HG03575 (cell line): ENCODE data around the gene ITGA3.

Experiments
- ATAC-seq: cut with Tn5 transposase; IDR thresholded peaks from one replicate; pipeline ENCODE4 v1.9.1; 2021; ENCODE audit not compliant: unreplicated experiment, insufficient number of reproducible peaks, low FRiP score; ENCODE audit errors: extremely low read depth

Gene ITGA3

DNA sequence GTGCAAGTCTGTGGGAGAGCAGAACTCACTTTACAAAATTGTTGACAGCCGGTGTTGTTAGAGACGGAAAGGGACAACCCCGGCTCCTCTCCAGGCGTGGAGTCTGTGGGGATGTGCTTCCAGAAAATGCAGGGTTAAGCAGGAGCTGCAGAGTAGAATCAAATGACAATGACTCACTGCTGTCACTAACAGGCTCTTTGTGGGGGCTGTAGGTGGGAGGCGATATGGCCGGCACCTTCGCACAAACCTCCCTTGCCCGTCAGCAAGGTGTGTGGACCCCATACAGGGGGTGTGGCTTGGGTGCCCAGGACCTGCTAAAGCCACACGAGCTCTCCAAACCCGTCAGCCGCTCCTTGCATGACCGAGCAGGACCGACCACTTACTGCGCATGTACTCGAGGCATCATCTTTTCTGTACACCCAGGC, 45.0 kb downstream of the ITGA3 start:
- no peak for ATAC-seq

DNA sequence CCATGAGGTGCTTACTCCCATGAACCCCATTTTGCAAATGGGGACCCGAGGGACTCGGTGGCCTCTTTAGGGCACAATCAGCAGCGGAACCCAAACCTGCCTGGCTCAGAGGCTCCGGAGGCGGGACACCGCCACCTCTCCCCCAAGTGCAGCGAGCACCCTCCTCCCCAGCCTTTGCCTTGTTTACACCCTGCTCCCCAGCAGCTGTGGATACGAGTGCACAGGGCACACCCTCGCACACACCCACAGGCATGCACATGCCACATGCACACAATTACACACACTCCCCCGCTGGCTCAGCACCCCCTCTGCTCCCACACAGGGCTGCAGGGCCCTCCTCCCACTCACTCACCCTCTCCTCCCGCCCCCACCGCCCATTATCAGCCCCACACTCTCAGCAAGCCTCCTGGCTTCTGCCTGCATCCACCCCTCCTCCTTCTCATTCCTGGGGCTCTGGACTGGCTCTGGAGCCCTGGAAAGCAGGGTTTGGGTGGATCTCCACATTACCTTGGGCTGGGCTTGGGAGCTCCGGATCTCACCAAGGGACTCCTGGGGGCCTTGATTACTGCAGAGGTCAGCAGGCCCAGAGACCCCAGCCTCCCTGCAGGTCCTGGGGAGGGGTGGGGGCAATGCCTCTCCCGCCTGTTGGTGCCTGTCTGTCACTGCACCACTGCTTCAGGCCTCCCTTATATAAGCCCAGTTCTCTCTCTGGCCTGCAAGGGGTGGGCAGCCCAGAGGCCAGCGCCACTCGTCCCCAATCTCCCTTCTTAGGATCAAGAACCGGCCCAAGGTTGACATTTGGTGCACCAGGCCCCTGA, 45.6 kb downstream of the ITGA3 start:
- ATAC-seq = no peak

DNA sequence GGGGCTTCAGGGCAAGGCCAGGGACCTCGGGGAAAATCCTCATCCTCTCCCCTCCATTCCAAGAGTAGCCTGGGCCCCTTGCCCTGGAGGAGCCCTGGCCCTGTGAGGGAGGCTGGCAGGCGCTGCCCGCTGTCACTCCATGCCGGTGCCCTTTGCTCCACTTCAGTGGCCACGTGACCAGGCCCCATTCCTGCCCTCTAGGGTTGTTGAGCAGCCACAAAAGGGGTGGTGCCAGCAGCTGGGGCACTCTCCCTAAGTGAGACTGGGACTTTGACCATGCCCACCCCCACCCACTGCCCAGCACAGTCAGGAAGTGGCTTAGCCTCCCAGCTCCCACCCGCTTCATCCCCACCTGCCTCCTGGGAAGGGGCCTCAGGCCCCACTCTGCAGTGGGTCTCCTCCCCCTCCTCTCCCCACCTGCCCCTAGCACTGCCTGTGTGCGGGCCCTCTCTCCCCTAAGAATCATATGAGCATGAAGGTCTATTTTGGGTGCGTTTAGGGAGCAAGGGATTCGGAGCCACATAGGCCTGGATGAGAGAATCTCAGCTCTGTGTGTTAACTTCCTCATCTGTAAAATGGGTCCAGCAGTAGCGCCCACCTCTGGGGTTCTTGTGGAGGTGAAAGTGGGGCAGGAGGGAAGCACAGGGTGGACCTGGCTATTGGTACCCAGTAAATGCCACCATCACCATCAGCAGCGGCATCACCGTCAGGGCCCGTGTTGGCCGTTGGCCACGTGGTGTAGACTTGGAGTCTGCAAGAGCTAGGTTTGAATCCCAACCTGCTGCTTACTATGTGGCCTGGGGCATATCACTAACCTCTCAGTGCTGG, 46.5 kb downstream of the ITGA3 start:
- ATAC-seq = no peak

DNA sequence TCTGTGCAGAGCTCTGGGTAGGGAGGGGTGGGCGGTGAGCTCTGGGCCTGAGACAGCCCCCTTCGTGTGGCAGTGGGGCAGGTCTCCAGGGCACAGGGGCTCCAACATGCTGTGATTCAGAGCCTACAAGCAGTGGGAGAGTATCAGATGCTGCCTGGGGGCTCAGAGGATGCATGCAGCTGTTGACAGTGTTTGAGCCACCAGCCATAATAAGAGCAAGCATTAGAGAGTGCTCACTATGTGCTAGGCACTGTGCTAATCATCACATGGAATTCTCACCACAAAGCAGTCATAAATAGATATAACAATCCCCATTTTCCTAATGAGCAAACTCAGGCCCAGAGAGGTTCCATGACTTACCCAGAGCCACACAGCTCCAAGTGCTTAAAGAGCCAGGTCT, 47.3 kb downstream of the ITGA3 start:
- no peak for ATAC-seq

DNA sequence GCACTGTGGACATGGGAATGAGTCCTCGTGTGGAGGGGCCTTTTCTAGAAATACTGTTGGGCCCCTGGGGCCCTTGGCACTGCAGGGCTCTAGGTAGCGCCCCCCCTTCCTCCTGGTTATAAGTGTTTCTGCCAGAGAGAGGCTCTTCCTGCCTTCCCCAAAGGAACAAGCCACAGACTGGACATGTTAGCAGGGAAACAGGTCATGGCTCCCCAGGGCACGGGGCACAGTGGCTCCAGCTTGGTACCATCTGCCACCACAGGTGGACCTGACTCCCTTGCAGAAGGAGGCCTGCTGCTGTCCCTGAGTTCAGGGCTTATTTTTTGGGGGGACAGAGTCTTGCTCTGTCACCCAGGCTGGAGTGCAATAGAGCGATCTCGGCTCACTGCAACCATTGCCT, 48.0 kb downstream of the ITGA3 start:
- no peak for ATAC-seq

DNA sequence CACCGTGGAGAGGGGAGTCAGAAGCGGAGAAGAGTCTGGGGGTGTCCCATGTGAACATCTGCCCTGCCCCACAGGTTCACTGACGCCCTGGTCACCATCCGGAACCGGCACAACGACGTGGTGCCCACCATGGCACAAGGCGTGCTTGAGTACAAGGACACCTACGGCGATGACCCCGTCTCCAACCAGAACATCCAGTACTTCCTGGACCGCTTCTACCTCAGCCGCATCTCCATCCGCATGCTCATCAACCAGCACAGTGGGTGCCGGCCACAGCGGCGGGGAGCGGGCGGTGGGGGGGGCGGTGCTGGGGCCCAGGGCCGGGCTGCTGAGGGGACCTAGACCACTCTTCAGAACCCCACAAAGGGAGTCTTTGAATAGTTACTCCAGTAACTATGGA, 49.9 kb downstream of the ITGA3 start:
- no peak for ATAC-seq

- no peak for ATAC-seq
Observed at GRCh38 chr17:50106393-50107131, 50.7 kb downstream of the ITGA3 start.

GRCh38 chr17:50107790-50108414, 52.0 kb downstream of the ITGA3 start:
- no peak for ATAC-seq

- ATAC-seq = no peak
Observed at GRCh38 chr17:50108556-50108955, 52.6 kb downstream of the ITGA3 start.

DNA sequence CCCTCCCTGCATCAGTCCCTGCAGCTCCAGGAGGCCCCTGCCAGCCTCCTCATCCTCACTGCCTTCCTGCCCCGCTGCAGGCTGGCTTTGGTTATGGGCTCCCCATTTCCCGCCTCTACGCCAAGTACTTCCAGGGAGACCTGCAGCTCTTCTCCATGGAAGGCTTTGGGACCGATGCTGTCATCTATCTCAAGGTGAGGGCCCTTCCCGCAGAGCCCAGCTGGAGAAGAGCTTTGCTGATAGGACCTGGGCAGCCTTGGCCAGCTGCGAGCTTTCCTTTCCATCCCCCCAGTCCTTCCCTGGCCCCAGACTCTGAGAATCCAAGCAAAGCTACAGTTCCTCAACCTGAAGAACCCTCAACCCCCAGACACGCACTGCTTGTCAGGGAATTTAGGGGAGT, 53.3 kb downstream of the ITGA3 start:
- no peak for ATAC-seq

- ATAC-seq = no peak
Observed at GRCh38 chr17:50109785-50110184, 53.9 kb downstream of the ITGA3 start.

GRCh38 chr17:50110591-50111349, 54.9 kb downstream of the ITGA3 start:
- ATAC-seq = no peak

GRCh38 chr17:50111673-50112655, 56.1 kb downstream of the ITGA3 start:
- ATAC-seq = no peak

DNA sequence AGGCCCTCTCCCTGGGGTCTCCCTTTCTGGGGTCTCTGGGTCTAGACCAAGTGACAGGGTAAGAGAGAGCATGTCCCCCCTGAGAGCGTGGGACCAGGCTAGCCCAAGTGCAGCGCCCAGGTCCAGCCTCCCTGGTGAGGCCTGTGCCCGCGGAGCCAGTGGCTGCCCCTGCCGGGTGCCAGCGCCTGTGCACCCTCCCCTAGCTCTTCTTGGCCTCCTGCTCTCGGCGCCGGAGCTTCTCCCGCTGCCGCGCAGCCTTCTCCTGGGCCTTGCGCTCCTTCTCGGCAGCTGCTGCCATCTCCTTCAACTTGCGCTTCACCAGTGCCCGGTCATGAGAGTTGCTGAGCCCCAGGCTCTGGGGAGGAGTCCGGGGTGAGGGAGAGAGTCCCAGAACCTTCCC, 56.8 kb downstream of the ITGA3 start:
- ATAC-seq = no peak

DNA sequence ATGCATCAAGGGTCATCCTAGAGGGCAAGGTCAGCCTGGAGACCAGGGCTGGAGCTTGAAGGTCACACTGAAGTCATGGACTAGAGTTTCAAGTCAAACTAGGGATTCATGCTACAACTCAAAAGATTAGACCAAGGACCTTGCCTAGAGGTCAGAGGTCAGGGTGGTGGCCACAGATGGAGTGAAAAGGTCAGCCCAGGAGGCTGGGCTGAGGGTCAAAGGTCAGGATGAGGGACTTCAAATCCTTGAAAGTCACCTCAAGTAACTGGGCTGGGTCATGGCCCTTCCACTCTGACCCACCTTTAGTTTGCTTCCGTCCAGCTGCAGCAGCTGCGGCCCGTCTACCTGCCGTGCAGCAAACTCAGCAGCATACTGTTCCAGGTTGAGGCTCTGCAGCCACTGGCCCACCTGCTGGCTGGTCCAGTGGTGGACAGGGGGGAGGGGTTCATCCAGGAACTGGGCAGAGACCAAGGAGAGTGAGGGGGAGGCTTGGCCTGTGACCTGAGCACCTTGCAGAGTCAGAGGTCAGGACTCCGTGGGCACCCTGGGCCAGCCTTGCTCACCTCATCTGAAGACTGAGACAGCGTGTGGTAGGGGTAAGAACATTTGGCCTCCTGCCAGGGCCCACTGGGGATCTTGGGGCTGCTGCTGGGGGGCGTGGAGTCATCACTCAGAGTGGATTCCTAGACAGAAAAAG, 57.9 kb downstream of the ITGA3 start:
- ATAC-seq = no peak

DNA sequence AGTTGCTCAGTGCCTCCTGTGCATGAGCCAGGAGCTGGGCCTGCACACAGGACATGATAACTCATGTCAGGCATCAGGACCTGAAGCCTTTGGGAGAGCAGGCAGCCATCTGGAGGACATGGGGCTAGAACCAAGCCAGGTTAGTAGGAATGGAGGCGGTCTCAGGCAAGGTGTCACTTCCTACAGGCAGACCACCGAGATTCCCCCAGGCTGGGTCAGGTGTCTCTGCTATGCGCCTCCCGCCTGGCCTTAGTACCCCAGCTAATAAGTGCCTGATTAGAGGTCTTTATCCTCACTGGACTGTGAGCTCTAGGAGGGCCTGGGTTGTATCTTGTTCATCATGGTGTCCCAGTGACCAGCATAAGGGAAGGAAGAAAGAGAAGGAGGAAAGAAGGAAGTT, 58.5 kb downstream of the ITGA3 start:
- no peak for ATAC-seq

DNA sequence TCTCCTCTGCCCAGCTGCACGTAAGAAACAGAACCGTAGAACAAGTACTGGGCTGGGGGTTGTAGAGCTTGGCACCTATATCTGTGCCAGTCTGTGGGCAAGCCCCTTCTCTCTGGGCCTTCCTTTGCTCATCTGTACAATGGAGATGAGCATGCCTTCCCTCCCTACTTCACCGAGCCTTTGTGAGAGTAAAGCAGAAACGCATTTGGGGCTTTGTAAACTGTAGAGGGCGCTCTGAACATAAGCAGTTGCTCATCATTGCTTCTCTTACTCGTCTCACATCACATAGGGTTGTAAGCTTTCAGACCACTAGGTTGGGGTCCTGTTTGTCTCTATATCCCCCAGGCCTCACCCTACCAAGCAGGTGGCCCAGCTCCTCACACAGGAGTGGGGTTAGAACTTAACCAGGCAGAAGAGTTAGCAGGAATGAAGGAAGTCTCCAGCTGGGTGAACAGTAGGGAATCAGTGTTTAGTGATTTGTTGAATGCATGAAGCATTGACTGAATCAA, 59.0 kb downstream of the ITGA3 start:
- ATAC-seq = no peak
